ENCODE measurements around the gene PROSER2.
A peak's percentile ranks its signal among the peaks of the same experiment; 100 is the strongest.

Gene PROSER2

DNA sequence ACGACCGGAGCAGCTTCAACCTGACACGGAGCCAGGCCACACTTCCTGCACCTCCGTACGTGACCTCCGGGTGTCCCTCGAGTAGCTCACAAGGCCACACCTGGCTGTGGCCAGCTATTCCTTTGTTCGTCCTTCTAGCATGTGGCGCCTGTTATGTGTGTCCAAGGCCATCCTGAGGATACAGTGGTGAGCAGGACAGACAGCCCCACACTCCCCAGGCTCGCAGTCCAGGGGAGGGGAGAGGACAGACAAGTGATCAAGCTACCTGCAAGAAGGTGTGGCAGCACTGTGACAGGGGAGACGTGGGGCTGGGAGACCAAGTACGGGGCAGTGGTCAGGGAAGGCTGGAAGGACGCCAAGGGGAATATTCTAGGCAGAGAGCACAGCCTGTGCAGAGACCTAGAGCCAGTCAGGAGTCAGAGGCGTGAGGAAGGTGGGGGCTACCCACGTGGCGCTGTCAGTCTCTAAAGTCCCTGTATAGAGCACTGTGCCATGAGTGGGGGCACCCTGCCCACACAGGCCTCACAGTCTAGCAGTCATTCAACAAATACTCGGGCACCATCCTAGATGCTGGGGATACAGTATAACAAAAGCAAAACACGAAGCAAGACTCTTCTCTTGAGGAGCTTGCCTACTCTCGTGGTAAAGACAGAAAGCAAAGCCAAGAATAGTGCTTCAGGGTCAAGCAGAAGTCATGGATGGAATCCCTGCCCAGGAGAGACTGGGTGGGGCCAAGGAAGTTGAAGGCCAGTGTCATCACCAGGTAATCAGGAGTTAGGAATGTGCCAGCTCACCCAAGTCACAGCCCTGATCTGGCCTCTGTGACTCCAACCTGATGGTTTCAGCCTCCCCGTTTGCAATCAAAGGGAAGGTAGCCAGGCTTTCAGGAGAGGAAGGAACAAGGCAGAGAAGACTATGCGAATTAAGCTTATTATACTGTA, 58.6 kb downstream of the PROSER2 start:
- H3K4me3 ChIP-seq (replicated peaks in 1 of 2; ENCODE audit: low read depth in 2 of 2, low read length in 2 of 2) = no peak overlapping the region
- DNase-seq (ENCODE audit: low read depth in 2 of 2) = peak; percentile 19 to 52
- TF ChIP-seq CTCF (IDR thresholded peaks at IDR 0.05; ENCODE audit: low read depth, low read length) = no peak

DNA sequence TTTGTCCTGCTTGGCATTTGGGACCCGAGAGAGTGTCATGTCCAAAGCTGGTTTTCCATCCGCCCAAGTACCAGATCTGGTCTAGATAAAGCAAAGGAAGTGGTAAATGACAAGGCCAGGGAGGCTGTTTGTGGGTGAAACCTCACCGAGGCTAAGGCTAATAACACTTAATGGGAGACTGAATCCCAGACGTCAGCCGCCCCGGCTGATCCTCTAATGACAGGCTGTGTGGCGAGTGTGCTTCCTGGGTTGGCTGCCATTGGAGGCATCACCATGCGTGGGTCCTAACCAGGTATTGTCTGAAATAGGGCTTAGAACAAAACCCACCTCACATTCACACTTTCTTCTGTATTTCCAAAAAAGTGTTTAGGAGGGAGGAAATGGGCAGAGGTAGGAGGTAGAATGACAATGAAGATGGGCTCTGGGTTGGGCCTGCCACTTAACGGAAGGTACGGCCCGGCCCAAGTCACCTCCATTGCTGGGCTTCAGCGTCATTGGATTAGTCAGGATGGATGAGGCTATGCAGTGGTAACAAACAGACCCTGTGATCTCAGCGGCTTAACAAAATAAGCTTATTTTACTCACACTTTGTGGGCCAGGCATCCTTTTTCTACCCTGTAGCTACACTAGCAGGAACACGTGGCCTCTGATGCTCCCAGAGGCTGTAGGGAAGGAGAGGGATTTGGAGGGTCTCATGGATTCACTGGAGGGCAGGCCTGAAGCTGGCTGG, 59.7 kb downstream of the PROSER2 start:
- no peak for DNase-seq (ENCODE audit: low read depth in 2 of 2)
- no peak for TF ChIP-seq CTCF (IDR thresholded peaks at IDR 0.05; ENCODE audit: low read depth, low read length)
- no peak overlapping the region for H3K4me3 ChIP-seq (replicated peaks in 1 of 2; ENCODE audit: low read depth in 2 of 2, low read length in 2 of 2)

GRCh38 chr10:11884706-11885423, 61.7 kb downstream of the PROSER2 start:
- TF ChIP-seq CTCF (IDR thresholded peaks at IDR 0.05; ENCODE audit: low read depth, low read length) = no peak
- H3K4me3 ChIP-seq (replicated peaks in 1 of 2; ENCODE audit: low read depth in 2 of 2, low read length in 2 of 2) = no peak overlapping the region
- no peak for DNase-seq (ENCODE audit: low read depth in 2 of 2)

- TF ChIP-seq CTCF (IDR thresholded peaks at IDR 0.05; ENCODE audit: low read depth, low read length) = no peak
- no peak overlapping the region for H3K4me3 ChIP-seq (replicated peaks in 1 of 2; ENCODE audit: low read depth in 2 of 2, low read length in 2 of 2)
- no peak for DNase-seq (ENCODE audit: low read depth in 2 of 2)
These were observed 62.4 kb downstream of the PROSER2 start for GRCh38 chr10:11885437-11886137.

DNA sequence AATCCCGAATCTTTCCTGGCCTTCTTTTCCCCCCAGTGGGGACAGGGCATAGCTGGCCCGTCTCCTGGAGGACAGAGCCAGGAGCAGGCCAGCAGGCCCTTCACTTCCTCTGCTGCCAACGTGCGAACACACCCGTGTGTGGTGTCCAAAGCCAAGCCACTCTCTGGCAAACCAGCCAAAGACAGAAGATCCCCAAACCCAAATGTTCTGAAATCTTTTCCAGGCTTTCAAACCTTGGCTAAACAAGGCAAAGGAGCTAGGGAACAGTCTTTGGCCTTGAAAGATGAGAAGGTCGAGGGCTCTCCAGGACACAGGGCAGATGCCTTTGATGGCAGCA, 63.0 kb downstream of the PROSER2 start:
- H3K4me3 ChIP-seq (replicated peaks in 1 of 2; ENCODE audit: low read depth in 2 of 2, low read length in 2 of 2) = no peak overlapping the region
- no peak for TF ChIP-seq CTCF (IDR thresholded peaks at IDR 0.05; ENCODE audit: low read depth, low read length)
- no peak for DNase-seq (ENCODE audit: low read depth in 2 of 2)

DNA sequence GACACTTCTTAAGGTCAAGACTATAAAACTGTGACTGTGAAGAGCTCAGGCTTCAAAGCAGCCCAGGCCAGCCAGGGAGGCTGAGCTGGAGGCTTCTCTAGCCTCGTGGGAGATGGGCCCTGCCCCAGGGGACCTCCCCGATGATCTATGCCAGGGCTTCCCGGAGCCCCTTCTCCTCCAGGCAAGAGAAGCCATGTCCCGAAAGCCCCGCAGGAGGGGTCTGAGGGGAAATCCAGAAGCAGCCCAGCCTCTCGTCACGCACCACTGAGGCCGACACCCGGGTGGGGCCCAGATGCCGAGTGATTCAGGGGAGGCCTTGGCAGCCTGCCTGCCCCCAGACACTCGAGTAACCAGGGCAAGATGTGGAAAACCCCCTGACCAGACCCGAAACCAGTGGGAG, 63.7 kb downstream of the PROSER2 start:
- TF ChIP-seq CTCF (IDR thresholded peaks at IDR 0.05; ENCODE audit: low read depth, low read length) = no peak
- DNase-seq (ENCODE audit: low read depth in 2 of 2) = peak in 1 of 2 donors; percentile 35
- no peak overlapping the region for H3K4me3 ChIP-seq (replicated peaks in 1 of 2; ENCODE audit: low read depth in 2 of 2, low read length in 2 of 2)

Measured in cardiac fibroblast (primary cell).